GM04503 (cell line): ENCODE data around the gene HSPB6.

ENCODE experiments used
- DNase-seq: peaks from one replicate; pipeline ENCODE4 v3.0.0-alpha.2; 2012; ENCODE audit warnings: low read depth

The HSPB6 gene

GRCh38 chr19:35767288-35768081 lies 10.7 kb upstream of the HSPB6 start:
- no peak for DNase-seq

- DNase-seq, result no peak
Observed at GRCh38 chr19:35766571-35767104, 9.8 kb upstream of the HSPB6 start.

- no peak for DNase-seq
Observed at GRCh38 chr19:35764432-35765315, 7.8 kb upstream of the HSPB6 start.

- no peak for DNase-seq
Observed at GRCh38 chr19:35760711-35761349, 4.0 kb upstream of the HSPB6 start.

GRCh38 chr19:35759697-35760096 lies 2.9 kb upstream of the HSPB6 start:
- no peak for DNase-seq

- DNase-seq, result peak; percentile 97
Observed at GRCh38 chr19:35757749-35758608, 1.1 kb upstream of the HSPB6 start, which contains the start of gene PROSER3. TSS of gene PROSER3 (plus strand) at chr19:35758176. CDS start at chr19:35758216, 40 bp downstream.

- DNase-seq, result peak; percentile 64
Observed at GRCh38 chr19:35757231-35757748, 461 bp upstream of the HSPB6 start.

- DNase-seq, result no peak
Observed at GRCh38 chr19:35755550-35756376, 1.1 kb downstream of the HSPB6 start.

GRCh38 chr19:35755131-35755549 lies 1.7 kb downstream of the HSPB6 start:
- no peak for DNase-seq

GRCh38 chr19:35754370-35755130 lies 2.3 kb downstream of the HSPB6 start:
- no peak for DNase-seq

- no peak for DNase-seq
Observed at GRCh38 chr19:35753634-35754369, 3.0 kb downstream of the HSPB6 start.

- DNase-seq, result no peak
Observed at GRCh38 chr19:35752746-35753350, 4.0 kb downstream of the HSPB6 start.

- DNase-seq, result no peak
Observed at GRCh38 chr19:35751839-35752745, 4.7 kb downstream of the HSPB6 start.

- DNase-seq, result no peak
Observed at GRCh38 chr19:35750167-35750566, 6.7 kb downstream of the HSPB6 start.

GRCh38 chr19:35748106-35749020 lies 8.5 kb downstream of the HSPB6 start, which contains the start of gene LIN37:
TSS of gene LIN37 (plus strand) at chr19:35748576. CDS start at chr19:35748725, 149 bp downstream.
- peak; percentile 97 for DNase-seq

- no peak for DNase-seq
Observed at GRCh38 chr19:35746531-35746930, 10.3 kb downstream of the HSPB6 start.
